ENCODE measurements around the gene RAB29.

The RAB29 gene

DNA sequence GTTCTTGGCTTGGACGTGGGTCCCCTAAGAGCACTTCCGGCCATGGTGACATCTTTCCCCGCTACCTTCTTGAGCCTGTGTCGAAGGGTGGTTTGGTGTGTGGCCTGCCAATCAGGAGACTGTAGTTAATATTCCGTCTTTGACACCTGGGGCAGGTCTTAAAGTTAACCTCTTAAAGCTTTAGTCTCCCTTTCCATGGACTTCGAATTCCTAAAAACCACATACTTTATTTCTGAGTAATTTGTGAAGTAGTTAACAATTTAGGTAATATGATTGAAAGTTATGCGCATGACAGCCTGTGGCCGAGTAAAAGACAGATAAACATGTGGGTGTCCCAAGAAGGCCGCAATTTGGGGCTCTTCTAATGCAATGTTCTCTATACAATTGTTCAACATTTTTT is 10.2 kb upstream of the RAB29 start:
- H3K27me3 ChIP-seq (ENCODE audit: insufficient read depth, insufficient read length): no peaks in the 10 kb centered on the region
- TF ChIP-seq ZNF274 (IDR thresholded peaks at IDR 0.05; ENCODE audit: low read depth, low read length) (no peak), SUZ12 (IDR thresholded peaks at IDR 0.05; ENCODE audit: extremely low read depth, insufficient read depth, insufficient read length) (no peak), YY1 (IDR thresholded peaks at IDR 0.05; ENCODE audit: insufficient read depth, insufficient read length) (no peak)
- H3K36me3 ChIP-seq (ENCODE audit: insufficient read depth, insufficient read length, low read length): peaks cover 11% of the 10 kb centered on the region
- no peak overlapping the region for H3K4me3 ChIP-seq (ENCODE audit: insufficient read length, low read depth)
- H3K4me1 ChIP-seq (ENCODE audit: insufficient read depth, insufficient read length): no peaks in the 10 kb centered on the region
- DNase-seq (ENCODE audit: low read depth, low spot score): no peak
- H3K9ac ChIP-seq (ENCODE audit: insufficient read length, low read depth): no peak overlapping the region
- H3K9me3 ChIP-seq (ENCODE audit: insufficient read depth, low read length): no peaks in the 10 kb centered on the region

DNA sequence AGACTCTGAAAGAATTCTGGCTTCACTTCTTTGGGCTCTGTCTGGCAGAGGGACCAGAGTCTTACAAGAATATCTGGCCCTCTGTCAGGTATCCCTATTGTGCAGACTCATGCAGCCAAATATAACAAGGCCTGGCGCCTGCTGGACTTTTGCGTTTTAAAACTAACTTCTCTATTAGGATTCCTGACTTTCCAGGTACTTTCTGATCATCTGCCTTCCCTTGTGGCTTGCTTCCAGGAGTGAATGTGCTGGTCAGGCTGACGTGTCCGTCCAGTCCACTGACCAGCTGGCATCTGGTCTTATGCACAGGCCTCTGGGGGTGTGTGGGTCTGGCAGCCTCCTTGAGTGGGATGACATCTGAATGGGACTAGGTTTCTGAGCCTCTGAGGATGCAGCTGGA is 8.6 kb upstream of the RAB29 start:
- no peak for TF ChIP-seq SUZ12 (IDR thresholded peaks at IDR 0.05; ENCODE audit: extremely low read depth, insufficient read depth, insufficient read length)
- no peak for TF ChIP-seq YY1 (IDR thresholded peaks at IDR 0.05; ENCODE audit: insufficient read depth, insufficient read length)
- TF ChIP-seq ZNF274 (IDR thresholded peaks at IDR 0.05; ENCODE audit: low read depth, low read length): no peak
- no peak for DNase-seq (ENCODE audit: low read depth, low spot score)

DNA sequence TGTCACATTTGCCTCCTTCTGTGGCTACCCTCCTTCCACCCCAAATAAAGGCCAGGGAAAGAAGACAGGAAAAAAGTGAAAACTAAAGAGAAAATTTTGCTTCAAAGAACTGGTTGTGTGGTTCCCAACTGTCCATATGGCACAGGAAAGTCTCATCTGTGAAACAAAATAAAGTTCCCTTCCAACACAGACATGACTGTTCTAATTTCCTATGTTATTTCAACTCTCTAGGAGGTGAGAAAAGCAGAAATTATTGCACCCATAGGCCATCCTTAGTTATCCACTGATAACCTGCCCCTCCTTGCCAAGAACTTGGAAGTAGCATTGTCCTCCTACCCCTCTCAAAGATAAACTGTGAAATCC is 8.1 kb upstream of the RAB29 start:
- Histone ChIP-seq H3K4me1 (ENCODE audit: insufficient read depth, insufficient read length) (no peaks in the 10 kb centered on the region), H3K9ac (ENCODE audit: insufficient read length, low read depth) (no peak overlapping the region), H3K27me3 (ENCODE audit: insufficient read depth, insufficient read length) (no peaks in the 10 kb centered on the region), H3K4me3 (ENCODE audit: insufficient read length, low read depth) (no peak overlapping the region), H3K36me3 (ENCODE audit: insufficient read depth, insufficient read length, low read length) (no peaks in the 10 kb centered on the region), H3K9me3 (ENCODE audit: insufficient read depth, low read length) (no peaks in the 10 kb centered on the region)
- DNase-seq (ENCODE audit: low read depth, low spot score): no peak
- no peak for TF ChIP-seq YY1 (IDR thresholded peaks at IDR 0.05; ENCODE audit: insufficient read depth, insufficient read length)
- no peak for TF ChIP-seq SUZ12 (IDR thresholded peaks at IDR 0.05; ENCODE audit: extremely low read depth, insufficient read depth, insufficient read length)
- no peak for TF ChIP-seq ZNF274 (IDR thresholded peaks at IDR 0.05; ENCODE audit: low read depth, low read length)

More for the DNA sequence above, 8.6 kb upstream of the RAB29 start:
- Histone ChIP-seq H3K9me3 (ENCODE audit: insufficient read depth, low read length) (no peaks in the 10 kb centered on the region), H3K4me1 (ENCODE audit: insufficient read depth, insufficient read length) (no peaks in the 10 kb centered on the region), H3K36me3 (ENCODE audit: insufficient read depth, insufficient read length, low read length) (no peaks in the 10 kb centered on the region), H3K27me3 (ENCODE audit: insufficient read depth, insufficient read length) (no peaks in the 10 kb centered on the region), H3K9ac (ENCODE audit: insufficient read length, low read depth) (no peak overlapping the region), H3K4me3 (ENCODE audit: insufficient read length, low read depth) (no peak overlapping the region)

GRCh38 chr1:205782627-205783432 is 7.5 kb upstream of the RAB29 start:
- no peak overlapping the region for H3K9ac ChIP-seq (ENCODE audit: insufficient read length, low read depth)
- DNase-seq (ENCODE audit: low read depth, low spot score): no peak
- H3K27me3 ChIP-seq (ENCODE audit: insufficient read depth, insufficient read length): no peaks in the 10 kb centered on the region
- H3K9me3 ChIP-seq (ENCODE audit: insufficient read depth, low read length): no peaks in the 10 kb centered on the region
- no peaks in the 10 kb centered on the region for H3K4me1 ChIP-seq (ENCODE audit: insufficient read depth, insufficient read length)
- no peaks in the 10 kb centered on the region for H3K36me3 ChIP-seq (ENCODE audit: insufficient read depth, insufficient read length, low read length)
- TF ChIP-seq ZNF274 (IDR thresholded peaks at IDR 0.05; ENCODE audit: low read depth, low read length) (no peak), SUZ12 (IDR thresholded peaks at IDR 0.05; ENCODE audit: extremely low read depth, insufficient read depth, insufficient read length) (no peak), YY1 (IDR thresholded peaks at IDR 0.05; ENCODE audit: insufficient read depth, insufficient read length) (no peak)
- no peak overlapping the region for H3K4me3 ChIP-seq (ENCODE audit: insufficient read length, low read depth)

GRCh38 chr1:205780335-205780734 is 5.1 kb upstream of the RAB29 start:
- Histone ChIP-seq H3K9ac (ENCODE audit: insufficient read length, low read depth) (no peak overlapping the region), H3K4me3 (ENCODE audit: insufficient read length, low read depth) (no peak overlapping the region), H3K9me3 (ENCODE audit: insufficient read depth, low read length) (peaks cover 10% of the 10 kb centered on the region; the same call in 1 of the 2 replicates), H3K4me1 (ENCODE audit: insufficient read depth, insufficient read length) (no peaks in the 10 kb centered on the region), H3K36me3 (ENCODE audit: insufficient read depth, insufficient read length, low read length) (no peaks in the 10 kb centered on the region), H3K27me3 (ENCODE audit: insufficient read depth, insufficient read length) (peaks cover 11% of the 10 kb centered on the region)
- no peak for TF ChIP-seq SUZ12 (IDR thresholded peaks at IDR 0.05; ENCODE audit: extremely low read depth, insufficient read depth, insufficient read length)
- no peak for TF ChIP-seq ZNF274 (IDR thresholded peaks at IDR 0.05; ENCODE audit: low read depth, low read length)
- no peak for TF ChIP-seq YY1 (IDR thresholded peaks at IDR 0.05; ENCODE audit: insufficient read depth, insufficient read length)
- no peak for DNase-seq (ENCODE audit: low read depth, low spot score)

DNA sequence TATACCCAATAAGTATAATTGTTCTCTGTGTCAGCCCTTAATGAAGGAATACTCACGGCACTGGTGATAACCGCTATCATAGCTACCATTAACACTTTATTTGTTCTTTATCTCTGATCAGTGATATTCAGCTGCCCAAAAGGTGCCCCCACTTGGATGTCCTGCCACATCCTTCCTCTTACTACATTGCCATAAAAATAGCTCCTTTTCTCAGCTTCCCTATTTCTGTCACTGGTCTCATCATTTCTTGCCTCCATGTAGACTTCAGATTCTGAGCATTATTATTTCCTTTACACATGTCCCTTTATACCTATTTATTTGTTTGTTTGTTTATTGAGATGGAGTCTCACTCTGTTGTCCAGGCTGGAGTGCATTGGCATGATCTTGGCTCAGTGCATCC is 2.7 kb upstream of the RAB29 start:
- no peak for TF ChIP-seq YY1 (IDR thresholded peaks at IDR 0.05; ENCODE audit: insufficient read depth, insufficient read length)
- no peak for TF ChIP-seq SUZ12 (IDR thresholded peaks at IDR 0.05; ENCODE audit: extremely low read depth, insufficient read depth, insufficient read length)
- no peak for TF ChIP-seq ZNF274 (IDR thresholded peaks at IDR 0.05; ENCODE audit: low read depth, low read length)

GRCh38 chr1:205775717-205776056 is 405 bp upstream of the RAB29 start:
- no peak for DNase-seq (ENCODE audit: low read depth, low spot score)
- H3K4me1 ChIP-seq (ENCODE audit: insufficient read depth, insufficient read length): no peaks in the 10 kb centered on the region
- H3K4me3 ChIP-seq (ENCODE audit: insufficient read length, low read depth): no peak overlapping the region
- H3K9ac ChIP-seq (ENCODE audit: insufficient read length, low read depth): no peak overlapping the region
- H3K27me3 ChIP-seq (ENCODE audit: insufficient read depth, insufficient read length): peaks cover 31% of the 10 kb centered on the region
- peaks cover 10% of the 10 kb centered on the region; the same call in 1 of the 2 replicates for H3K9me3 ChIP-seq (ENCODE audit: insufficient read depth, low read length)
- no peaks in the 10 kb centered on the region for H3K36me3 ChIP-seq (ENCODE audit: insufficient read depth, insufficient read length, low read length)
- TF ChIP-seq YY1 (IDR thresholded peaks at IDR 0.05; ENCODE audit: insufficient read depth, insufficient read length): no peak

More for the DNA sequence above, 2.7 kb upstream of the RAB29 start:
- Histone ChIP-seq H3K4me3 (ENCODE audit: insufficient read length, low read depth) (no peak overlapping the region), H3K27me3 (ENCODE audit: insufficient read depth, insufficient read length) (peaks cover 31% of the 10 kb centered on the region), H3K36me3 (ENCODE audit: insufficient read depth, insufficient read length, low read length) (no peaks in the 10 kb centered on the region), H3K9ac (ENCODE audit: insufficient read length, low read depth) (no peak overlapping the region), H3K4me1 (ENCODE audit: insufficient read depth, insufficient read length) (no peaks in the 10 kb centered on the region), H3K9me3 (ENCODE audit: insufficient read depth, low read length) (peaks cover 10% of the 10 kb centered on the region; the same call in 1 of the 2 replicates)
- DNase-seq (ENCODE audit: low read depth, low spot score): no peak
